PC-3 (cell line): Measurements from ENCODE around the gene STX16.

ENCODE experiments used
- CTCF ChIP-seq: fragments of 300-600 bp; sonication (generic); conservative IDR thresholded peaks from 2 replicates; pipeline ENCODE4 v1.5.1; 2017; ENCODE audit warnings: antibody characterized with exemption, low read depth, mild to moderate bottlenecking, low read length
- EZH2 ChIP-seq: fragments of 300-600 bp; sonication (generic); IDR thresholded peaks from one replicate; pipeline ENCODE4 v1.6.1; 2017; ENCODE audit warnings: antibody characterized with exemption, mild to moderate bottlenecking, low read length; ENCODE audit not compliant: unreplicated experiment
- EZH2phosphoT487 ChIP-seq: fragments of 300-600 bp; sonication (generic); IDR thresholded peaks from 2 replicates; pipeline ENCODE4 v1.6.1; 2018; ENCODE audit warnings: mild to moderate bottlenecking, antibody characterized with exemption, low read length, borderline replicate concordance

GRCh38 chr20:58637466-58638213, 13.4 kb upstream of the STX16 start:
- TF ChIP-seq CTCF, result no peak
- TF ChIP-seq EZH2, result no peak
- no peak for TF ChIP-seq EZH2phosphoT487
